H1 (cell line): ENCODE data around the gene NKG7. TPM values are rescaled to one million over a fixed set of nuclear protein-coding genes. Genes with fewer than 3 reads are reported as not detected.

Experiments used
- CTCF ChIA-PET: fragments of 300-600 bp; sonication (Branson Sonifier 250); formaldehyde crosslinking; loops from one replicate; lab custom pipeline; 2021; ENCODE audit not compliant: partially characterized antibody; lab: Charles Lee
- POLR2A ChIA-PET: fragments of 300-600 bp; sonication (Branson Sonifier 250); formaldehyde crosslinking; loops from one replicate; lab custom pipeline; 2021; ENCODE audit warnings: inconsistent platforms; ENCODE audit not compliant: partially characterized antibody; lab: Charles Lee
- DNase-seq, 2 experiments: peaks; one replicate each; pipeline versions ENCODE4 v3.0.0 to v3.0.0-alpha.2; 2010 to 2022; ENCODE audit warnings: low spot score in 2 of 2, low read depth in 1 of 2, mixed read lengths in 1 of 2
- FAIRE-seq: peaks from 2 replicates; lab custom pipeline; 2011; peaks lifted over from hg19 to GRCh38; lab: Jason Lieb, UNC
- H2AFZ ChIP-seq: 2 replicates; pipeline ENCODE4 v1.8.1; 2012; ENCODE audit warnings: low read length, inconsistent platforms
- H2AK5ac ChIP-seq: 2 replicates; pipeline ENCODE4 v1.6.1; 2013; ENCODE audit warnings: low read depth, low read length
- H2BK120ac ChIP-seq: replicated peaks from 2 replicates; pipeline ENCODE3; 2013; ENCODE audit warnings: low read depth, low read length, inconsistent platforms
- H2BK12ac ChIP-seq: 2 replicates; pipeline ENCODE4 v1.6.1; 2013; ENCODE audit warnings: low read depth, low read length
- H2BK15ac ChIP-seq: 2 replicates; pipeline ENCODE4 v1.6.1; 2013; ENCODE audit warnings: low read length
- H2BK20ac ChIP-seq: 2 replicates; pipeline ENCODE4 v1.6.1; 2013; ENCODE audit warnings: low read length
- H2BK5ac ChIP-seq: 2 replicates; pipeline ENCODE4 v1.6.1; 2013; ENCODE audit warnings: low read depth, low read length
- H3K14ac ChIP-seq: 2 replicates; pipeline ENCODE4 v1.6.1; 2013; ENCODE audit warnings: inconsistent platforms; ENCODE audit not compliant: insufficient read length
- H3K18ac ChIP-seq: 2 replicates; pipeline ENCODE4 v1.6.1; 2013; ENCODE audit warnings: low read length; ENCODE audit errors: extremely low read depth
- H3K23ac ChIP-seq: 2 replicates; pipeline ENCODE4 v1.6.1; 2013; ENCODE audit warnings: inconsistent platforms; ENCODE audit not compliant: insufficient read length
- H3K23me2 ChIP-seq: 2 replicates; pipeline ENCODE4 v1.6.1; 2013; ENCODE audit warnings: low read depth, low read length
- H3K27ac ChIP-seq: 2 replicates; pipeline ENCODE4 v1.6.1; 2011; ENCODE audit warnings: low read depth, low read length, inconsistent platforms
- H3K27me3 ChIP-seq, 4 experiments: replicated peaks in 1 of 4; 1 replicate in 1 of 4; 2 replicates in 3 of 4; pipeline versions ENCODE4 v1.6.1 to v1.8.1; 2011 to 2013; ENCODE audit warnings: low read length in 3 of 4, mild to moderate bottlenecking in 3 of 4, inconsistent platforms in 2 of 4, mixed read lengths in 2 of 4, moderate library complexity in 1 of 4; ENCODE audit not compliant: control insufficient read depth in 3 of 4, insufficient read depth in 3 of 4; ENCODE audit errors: extremely low read depth in 1 of 4
- H3K36me3 ChIP-seq, 4 experiments: 2 replicates each; pipeline versions ENCODE4 v1.6.1 to v1.8.1; 2011 to 2013; ENCODE audit warnings: mild to moderate bottlenecking in 4 of 4, low read length in 3 of 4, moderate library complexity in 2 of 4, control low read depth in 1 of 4, inconsistent platforms in 1 of 4; ENCODE audit not compliant: insufficient read depth in 4 of 4, control insufficient read depth in 2 of 4
- H3K4ac ChIP-seq: replicated peaks from 2 replicates; pipeline ENCODE3; 2013; ENCODE audit warnings: low read length, low read depth, mixed read lengths, inconsistent platforms; ENCODE audit not compliant: insufficient read length
- H3K4me1 ChIP-seq, 4 experiments: replicated peaks in 1 of 4; 1 replicate in 1 of 4; 2 replicates in 3 of 4; pipeline versions ENCODE4 v1.6.1 to v1.8.1; 2011 to 2013; ENCODE audit warnings: low read length in 3 of 4, inconsistent platforms in 2 of 4, mixed read lengths in 1 of 4; ENCODE audit not compliant: insufficient read depth in 4 of 4, control insufficient read depth in 3 of 4
- H3K4me2 ChIP-seq, 2 experiments: 2 replicates each; pipeline versions ENCODE4 v1.6.1 to v1.8.1; 2011 to 2013; ENCODE audit warnings: low read depth in 2 of 2, low read length in 2 of 2, control low read depth in 1 of 2, inconsistent platforms in 1 of 2, mild to moderate bottlenecking in 1 of 2; ENCODE audit not compliant: insufficient read depth in 1 of 2
- H3K4me3 ChIP-seq, 4 experiments: fragments of 200-600, 300-600 bp in 1 of 4; sonication (generic), shearing (Covaris generic), sonication (Bioruptor Twin) in 1 of 4; 2 replicates each; pipeline versions ENCODE4 v1.5.1 to v1.8.1; 2011 to 2016; ENCODE audit warnings: low read length in 4 of 4, low read depth in 3 of 4, control low read depth in 2 of 4, inconsistent platforms in 2 of 4, mild to moderate bottlenecking in 2 of 4, mixed read lengths in 1 of 4, moderate library complexity in 1 of 4; ENCODE audit not compliant: insufficient read depth in 2 of 4; ENCODE audit errors: extremely low read depth in 1 of 4
- H3K56ac ChIP-seq: replicated peaks from 2 replicates; pipeline ENCODE3; 2013; ENCODE audit warnings: low read depth, mild to moderate bottlenecking, mixed read lengths, low read length, inconsistent platforms; ENCODE audit not compliant: insufficient read length
- H3K79me1 ChIP-seq: 2 replicates; pipeline ENCODE4 v1.6.1; 2013; ENCODE audit warnings: low read depth, low read length, control low read depth
- H3K79me2 ChIP-seq, 2 experiments: 2 replicates each; pipeline versions ENCODE4 v1.6.1 to v1.8.1; 2012 to 2013; ENCODE audit warnings: low read length in 2 of 2, mild to moderate bottlenecking in 2 of 2, inconsistent platforms in 1 of 2; ENCODE audit not compliant: insufficient read depth in 2 of 2, control insufficient read depth in 1 of 2
- H3K9ac ChIP-seq, 4 experiments: replicated peaks in 1 of 4; 1 replicate in 1 of 4; 2 replicates in 3 of 4; pipeline versions ENCODE4 v1.6.1 to v1.8.1; 2011 to 2013; ENCODE audit warnings: low read depth in 3 of 4, low read length in 3 of 4, control low read depth in 2 of 4, mild to moderate bottlenecking in 2 of 4, moderate library complexity in 2 of 4, inconsistent platforms in 1 of 4; ENCODE audit errors: extremely low read depth in 1 of 4
- H3K9me3 ChIP-seq, 2 experiments: 2 replicates each; pipeline versions ENCODE4 v1.6.1 to v1.8.1; 2012 to 2013; ENCODE audit warnings: mild to moderate bottlenecking in 2 of 2, moderate library complexity in 2 of 2, control low read depth in 1 of 2, inconsistent platforms in 1 of 2, low read depth in 1 of 2, low read length in 1 of 2, mixed read lengths in 1 of 2; ENCODE audit not compliant: insufficient read depth in 2 of 2
- H4K20me1 ChIP-seq, 2 experiments: replicated peaks in 1 of 2; 2 replicates each; pipeline versions ENCODE3 to v1.8.1; 2011 to 2013; ENCODE audit warnings: inconsistent platforms in 2 of 2, low read length in 2 of 2, mild to moderate bottlenecking in 1 of 2; ENCODE audit not compliant: insufficient read depth in 2 of 2, control insufficient read depth in 1 of 2
- H4K5ac ChIP-seq: 2 replicates; pipeline ENCODE4 v1.6.1; 2013; ENCODE audit warnings: low read length, low read depth, mixed read lengths, inconsistent platforms; ENCODE audit not compliant: insufficient read length
- H4K8ac ChIP-seq: 2 replicates; pipeline ENCODE4 v1.8.0; 2013; ENCODE audit warnings: mild to moderate bottlenecking, moderate library complexity, low read length, inconsistent platforms; ENCODE audit not compliant: insufficient read depth; ENCODE audit errors: extremely low read depth
- H4K91ac ChIP-seq: replicated peaks from 2 replicates; pipeline ENCODE3; 2013; ENCODE audit warnings: low read length, mixed read lengths, inconsistent platforms; ENCODE audit not compliant: insufficient read length
- CBX5 ChIP-seq: fragments of 300-800, 300-1000 bp; sonication (generic); IDR thresholded peaks from 2 replicates; pipeline ENCODE4 v1.7.1; 2016; ENCODE audit warnings: antibody characterized with exemption, low read length, low read depth
- CBX8 ChIP-seq: fragments of 300-800, 300-1000 bp; sonication (generic); IDR thresholded peaks from 2 replicates; pipeline ENCODE4 v1.7.1; 2016; ENCODE audit warnings: low read depth, low read length, borderline replicate concordance
- CEBPB ChIP-seq: IDR thresholded peaks from 2 replicates; pipeline ENCODE4 v1.6.1; 2012; ENCODE audit warnings: low read depth, low read length
- CREB1 ChIP-seq: IDR thresholded peaks from 2 replicates; pipeline ENCODE4 v1.6.1; 2012; ENCODE audit warnings: inconsistent platforms
- E2F6 ChIP-seq: IDR thresholded peaks from 2 replicates; pipeline ENCODE4 v1.6.1; 2012; ENCODE audit warnings: inconsistent platforms
- FOSL1 ChIP-seq: IDR thresholded peaks from 2 replicates; pipeline ENCODE4 v1.6.1; 2011; ENCODE audit warnings: mild to moderate bottlenecking, low read depth, low read length, moderate library complexity; ENCODE audit not compliant: insufficient read depth
- HDAC6 ChIP-seq: IDR thresholded peaks from one replicate; pipeline ENCODE4 v1.7.1; 2012; ENCODE audit warnings: low read depth, mild to moderate bottlenecking, inconsistent platforms, low read length, moderate library complexity
- MAFK ChIP-seq: IDR thresholded peaks from 2 replicates; pipeline ENCODE4 v1.6.1; 2012; ENCODE audit warnings: low read depth, mild to moderate bottlenecking, improper control_type of control experiment, low read length
- POLR2A ChIP-seq, 2 experiments: IDR thresholded peaks; 1 replicate in 1 of 2; 2 replicates in 1 of 2; pipeline ENCODE4 v1.6.1; 2011; ENCODE audit warnings: low read depth in 2 of 2, low read length in 2 of 2, mild to moderate bottlenecking in 2 of 2; ENCODE audit errors: control extremely low read depth in 1 of 2
- SIN3A ChIP-seq, 2 experiments: IDR thresholded peaks in 1 of 2; conservative IDR thresholded peaks in 1 of 2; 2 replicates each; pipeline ENCODE4 v1.6.1; 2011 to 2012; ENCODE audit warnings: low read length in 2 of 2, improper control_type of control experiment in 1 of 2, low read depth in 1 of 2, mild to moderate bottlenecking in 1 of 2
- SIRT6 ChIP-seq: IDR thresholded peaks from one replicate; pipeline ENCODE4 v1.7.1; 2012; ENCODE audit warnings: low read length, inconsistent platforms
- SIX5 ChIP-seq: IDR thresholded peaks from 2 replicates; pipeline ENCODE4 v1.6.1; 2011; ENCODE audit warnings: mild to moderate bottlenecking, low read depth, low read length
- SP4 ChIP-seq: IDR thresholded peaks from 2 replicates; pipeline ENCODE4 v1.6.1; 2012; ENCODE audit warnings: low read length, inconsistent platforms
- TAF7 ChIP-seq: optimal IDR thresholded peaks from 2 replicates; pipeline ENCODE3; 2011; ENCODE audit warnings: low read depth, mild to moderate bottlenecking, inconsistent platforms, low read length, moderate library complexity, borderline replicate concordance
- YY1 ChIP-seq: IDR thresholded peaks from 2 replicates; pipeline ENCODE4 v1.6.1; 2011; ENCODE audit warnings: low read depth, mild to moderate bottlenecking, low read length
- ZNF274 ChIP-seq: IDR thresholded peaks from 2 replicates; pipeline ENCODE4 v1.7.0; 2012; ENCODE audit warnings: low read length, borderline replicate concordance; ENCODE audit errors: extremely low read depth
- WGBS, 2 experiments: shearing (Covaris generic) in 1 of 2; methylation state at CpG; one replicate each; pipeline versions ENCODE4 v1.1.6 to v1.1.7; 2013 to 2015; ENCODE audit warnings: low lambda C conversion rate in 2 of 2, mixed read lengths in 2 of 2, inconsistent platforms in 1 of 2, low coverage in 1 of 2, missing lambda C conversion rate in 1 of 2; ENCODE audit not compliant: insufficient replicate concordance in 2 of 2, insufficient coverage in 1 of 2, insufficient read length in 1 of 2; ENCODE audit errors: extremely low coverage in 1 of 2, missing lambda C conversion rate in 1 of 2; 5-methylcytosine and 5-hydroxymethylcytosine counted together
- polyA plus RNA-seq, 7 experiments: library from polyadenylated mRNA; depleted of rRNA in 3 of 7; stranded (reverse) in 5 of 7; unstranded in 2 of 7; fragments of >200 nt in 5 of 7; fragments of 200-250 nt in 2 of 7; gene quantifications; 1 replicate in 5 of 7; 2 replicates in 1 of 7; 4 replicates in 1 of 7; pipeline versions ENCODE4 v1.2.1 to v1.2.3, GENCODE V29; 2011 to 2013; ENCODE audit warnings: missing spikeins in 2 of 7, mixed read lengths in 2 of 7
- total RNA-seq: library from RNA; stranded (reverse); fragmentation: NEBNext Ultra II Directional; extraction: Animal tissue kit (Norgen Biotek cat#: 25700); gene quantifications from 2 replicates; pipeline ENCODE4 v1.2.1, GENCODE V29; 2021

NKG7 gene
- total and polyA plus RNA-seq, 2 of the 8 experiments (the other 6 are each of a cell fraction or from before 2014, with no cell fraction given): not detected

- CTCF ChIA-PET: interaction anchor here (1.0 to 1.8 kb wide), 3 partner anchors 14 to 41 kb away, joined by 3 to 4 read pairs (median 4); partner anchors contain the start of gene SIGLEC10
- no peaks in the 10 kb centered on the region for H3K79me1 ChIP-seq
- TF ChIP-seq YY1 (no peak), SIRT6 (no peak), E2F6 (no peak), SP4 (no peak), HDAC6 (no peak), CEBPB (no peak), CREB1 (no peak), FOSL1 (no peak), CBX8 (no peak), SIN3A (conservative IDR thresholded peaks at IDR 0.05 in 1 of 2, IDR thresholded peaks at IDR 0.05 in 1 of 2; ENCODE audit: low read depth in 1 of 2, low read length in 2 of 2) (no peak), TAF7 (no peak), CBX5 (no peak), POLR2A (IDR thresholded peaks at IDR 0.05; ENCODE audit: control extremely low read depth in 1 of 2, low read depth in 2 of 2, low read length in 2 of 2) (no peak), ZNF274 (no peak), MAFK (no peak), SIX5 (no peak)
Measured at GRCh38 chr19:51380379-51380778, 7.9 kb upstream of the NKG7 start.

More at GRCh38 chr19:51380379-51380778, 7.9 kb upstream of the NKG7 start:
- 93% methylated on average over 9 of the region's 9 CpGs; no CpG with 5 or more reads in 1 of the 2 experiments for WGBS, 2 experiments
- no peak overlapping the region for H4K91ac ChIP-seq
- no peak overlapping the region for H4K5ac ChIP-seq
- H4K20me1 ChIP-seq: no peaks in the 10 kb centered on the region
- no peaks in the 10 kb centered on the region for H3K79me2 ChIP-seq
- no peak overlapping the region for H3K18ac ChIP-seq
- no peak overlapping the region for H3K4me3 ChIP-seq
- H3K14ac ChIP-seq: no peak overlapping the region
- H3K36me3 ChIP-seq: no peaks in the 10 kb centered on the region
- POLR2A ChIA-PET: interaction anchor here (1.5 to 2.3 kb wide), 2 partner anchors 8 to 10 kb away, joined by 5 to 6 read pairs; partner anchors contain the start of genes C19orf84 and NKG7
- no peak overlapping the region for H3K4ac ChIP-seq
- no peak overlapping the region for H3K23ac ChIP-seq
- H3K9ac ChIP-seq: no peak overlapping the region
- H3K4me1 ChIP-seq: no peaks in the 10 kb centered on the region
- no peak for FAIRE-seq
- no peak overlapping the region for H2AFZ ChIP-seq
- H3K9me3 ChIP-seq: peaks cover 7 to 16% of the 10 kb centered on the region in 2 experiments
- no peak overlapping the region for H2BK15ac ChIP-seq
- H3K23me2 ChIP-seq: no peaks in the 10 kb centered on the region
- no peak overlapping the region for H2BK12ac ChIP-seq
- no peak overlapping the region for H3K27ac ChIP-seq
- H3K27me3 ChIP-seq: no peaks in the 10 kb centered on the region
- no peak overlapping the region for H2BK20ac ChIP-seq
- H3K56ac ChIP-seq: no peak overlapping the region
- no peak overlapping the region for H2BK120ac ChIP-seq
- no peak overlapping the region for H3K4me2 ChIP-seq
- H2BK5ac ChIP-seq: no peak overlapping the region
- no peak for DNase-seq
- H4K8ac ChIP-seq: no peak overlapping the region
- no peak overlapping the region for H2AK5ac ChIP-seq
